ENCODE results near the gene CXCL17.
"Not testable (repeated sequence)": the region's sequence is repeated elsewhere in the genome, so short reads cannot be mapped to it uniquely, and the experiment has no call there.

Gene CXCL17

GRCh38 chr19:42442833-42443232, at the start of gene CXCL17:
Gene CXCL17 (minus strand): TSS chr19:42442946. CDS start chr19:42442832, 114 bp downstream.
- Histone ChIP-seq H3K79me2 (ENCODE audit: insufficient read depth, low read depth) (no peaks in the 10 kb centered on the region), H3K9ac (no peak within 1 kb of the TSS), H2AFZ (ENCODE audit: low read depth) (no peak within 1 kb of the TSS), H3K36me3 (ENCODE audit: insufficient read depth) (no peaks in the 10 kb centered on the region), H3K27ac (no peak within 1 kb of the TSS), H4K20me1 (ENCODE audit: insufficient read depth) (no peaks in the 10 kb centered on the region), H3K4me3 (IDR thresholded peaks at IDR 0.05; ENCODE audit: insufficient read depth, low read depth, low read length) (no peak within 1 kb of the TSS), H3K27me3 (ENCODE audit: insufficient read depth, low read depth) (no peaks in the 10 kb centered on the region), H3K4me1 (ENCODE audit: low read depth, poor library complexity, severe bottlenecking) (no peaks in the 10 kb centered on the region), H3K4me2 (no peak within 1 kb of the TSS)
- no peak for TF ChIP-seq CTCF (conservative IDR thresholded peaks at IDR 0.05; ENCODE audit: low read depth, low read length)

GRCh38 chr19:42488783-42489521, 46.2 kb upstream of the CXCL17 start:
- no peaks in the 10 kb centered on the region for H3K4me1 ChIP-seq (ENCODE audit: low read depth, poor library complexity, severe bottlenecking)
- TF ChIP-seq CTCF (conservative IDR thresholded peaks at IDR 0.05; ENCODE audit: low read depth, low read length) = no peak
- H3K4me2 ChIP-seq = no peak overlapping the region
- H4K20me1 ChIP-seq (ENCODE audit: insufficient read depth) = no peaks in the 10 kb centered on the region
- no peaks in the 10 kb centered on the region for H3K36me3 ChIP-seq (ENCODE audit: insufficient read depth)
- H3K27me3 ChIP-seq (ENCODE audit: insufficient read depth, low read depth) = no peaks in the 10 kb centered on the region
- no peaks in the 10 kb centered on the region for H3K79me2 ChIP-seq (ENCODE audit: insufficient read depth, low read depth)
- no peak overlapping the region for H3K9ac ChIP-seq
- H3K4me3 ChIP-seq (IDR thresholded peaks at IDR 0.05; ENCODE audit: insufficient read depth, low read depth, low read length) = no peak overlapping the region
- no peak overlapping the region for H2AFZ ChIP-seq (ENCODE audit: low read depth)
- no peak overlapping the region for H3K27ac ChIP-seq

GRCh38 chr19:42487798-42488178, 45.0 kb upstream of the CXCL17 start:
- Histone ChIP-seq H3K79me2 (ENCODE audit: insufficient read depth, low read depth) (no peaks in the 10 kb centered on the region), H3K4me3 (IDR thresholded peaks at IDR 0.05; ENCODE audit: insufficient read depth, low read depth, low read length) (no peak overlapping the region), H3K4me2 (no peak overlapping the region), H3K4me1 (ENCODE audit: low read depth, poor library complexity, severe bottlenecking) (no peaks in the 10 kb centered on the region), H3K36me3 (ENCODE audit: insufficient read depth) (no peaks in the 10 kb centered on the region), H3K27ac (no peak overlapping the region), H2AFZ (ENCODE audit: low read depth) (no peak overlapping the region), H3K27me3 (ENCODE audit: insufficient read depth, low read depth) (no peaks in the 10 kb centered on the region), H4K20me1 (ENCODE audit: insufficient read depth) (no peaks in the 10 kb centered on the region), H3K9ac (no peak overlapping the region)
- TF ChIP-seq CTCF (conservative IDR thresholded peaks at IDR 0.05; ENCODE audit: low read depth, low read length) = no peak

GRCh38 chr19:42487032-42487797, 44.5 kb upstream of the CXCL17 start:
- Histone ChIP-seq H4K20me1 (ENCODE audit: insufficient read depth) (no peaks in the 10 kb centered on the region), H3K4me3 (IDR thresholded peaks at IDR 0.05; ENCODE audit: insufficient read depth, low read depth, low read length) (no peak overlapping the region), H3K36me3 (ENCODE audit: insufficient read depth) (no peaks in the 10 kb centered on the region), H3K4me1 (ENCODE audit: low read depth, poor library complexity, severe bottlenecking) (no peaks in the 10 kb centered on the region), H3K9ac (no peak overlapping the region), H3K27ac (no peak overlapping the region), H2AFZ (ENCODE audit: low read depth) (no peak overlapping the region), H3K79me2 (ENCODE audit: insufficient read depth, low read depth) (no peaks in the 10 kb centered on the region), H3K27me3 (ENCODE audit: insufficient read depth, low read depth) (no peaks in the 10 kb centered on the region), H3K4me2 (no peak overlapping the region)
- TF ChIP-seq CTCF (conservative IDR thresholded peaks at IDR 0.05; ENCODE audit: low read depth, low read length) = no peak

- not testable (repeated sequence) for H3K36me3 ChIP-seq (ENCODE audit: insufficient read depth); H4K20me1 ChIP-seq (ENCODE audit: insufficient read depth); H3K4me1 ChIP-seq (ENCODE audit: low read depth, poor library complexity, severe bottlenecking); H3K79me2 ChIP-seq (ENCODE audit: insufficient read depth, low read depth); H3K4me2 ChIP-seq; H3K27ac ChIP-seq; H2AFZ ChIP-seq (ENCODE audit: low read depth); H3K4me3 ChIP-seq (IDR thresholded peaks at IDR 0.05; ENCODE audit: insufficient read depth, low read depth, low read length); H3K27me3 ChIP-seq (ENCODE audit: insufficient read depth, low read depth); H3K9ac ChIP-seq
Observed at GRCh38 chr19:42485036-42485435, 42.3 kb upstream of the CXCL17 start.

Data from KMS-11 (cell line).